Forelimb muscle (tissue), 1 donor: ENCODE data around the gene DIS3L2. TPM values are rescaled to one million over a fixed set of nuclear protein-coding genes. Genes with fewer than 3 reads are reported as not detected.
"Not testable (repeated sequence)": the region's sequence is repeated elsewhere in the genome, so short reads cannot be mapped to it uniquely, and the experiment has no call there.

Source experiments
- DNase-seq: peaks from one replicate; pipeline ENCODE4 v3.0.0-alpha.2; 2013; ENCODE audit warnings: low read depth
- polyA plus RNA-seq: library from polyadenylated mRNA; unstranded; fragments of 120-200 nt; gene quantifications from one replicate; pipeline ENCODE4 v1.2.1, GENCODE V29; 2013; ENCODE audit not compliant: insufficient read length

DIS3L2 gene
- polyA plus RNA-seq, 1 donor, result 21.1 TPM

- not testable (repeated sequence) for DNase-seq
These were observed 423.5 kb downstream of the DIS3L2 start for GRCh38 chr2:232385058-232385457.

GRCh38 chr2:232385660-232386489 is 424.4 kb downstream of the DIS3L2 start:
- DNase-seq, result no peak

- no peak for DNase-seq
These were observed 424.9 kb downstream of the DIS3L2 start for GRCh38 chr2:232386490-232386739.

Other genes starting within 250 kb of the DIS3L2 start
- 17.8 TPM for gene PDE6D, start 180.4 kb upstream of the DIS3L2 start, polyA plus RNA-seq
- gene COPS7B, start 175.3 kb upstream of the DIS3L2 start, polyA plus RNA-seq, result 39.2 TPM
- gene NPPC, start 35.3 kb upstream of the DIS3L2 start, polyA plus RNA-seq, result 1.8 TPM